AG10803 (cell line): ENCODE measurements around the gene ZBTB46.

Experiments
- DNase-seq: peaks from one replicate; pipeline ENCODE4 v3.0.0; 2010; ENCODE audit warnings: low read depth
- H3K4me3 ChIP-seq: 2 replicates; pipeline ENCODE4 v1.5.1; 2011; ENCODE audit warnings: mild to moderate bottlenecking, low read length, control low read depth
- CTCF ChIP-seq: conservative IDR thresholded peaks from 2 replicates; pipeline ENCODE4 v1.5.1; 2011; ENCODE audit warnings: mild to moderate bottlenecking, low read length, control low read depth, inconsistent platforms

ZBTB46 gene

GRCh38 chr20:63766695-63767426 is 64.2 kb downstream of the ZBTB46 start:
- no peak overlapping the region for H3K4me3 ChIP-seq
- TF ChIP-seq CTCF: no peak
- no peak for DNase-seq

DNA sequence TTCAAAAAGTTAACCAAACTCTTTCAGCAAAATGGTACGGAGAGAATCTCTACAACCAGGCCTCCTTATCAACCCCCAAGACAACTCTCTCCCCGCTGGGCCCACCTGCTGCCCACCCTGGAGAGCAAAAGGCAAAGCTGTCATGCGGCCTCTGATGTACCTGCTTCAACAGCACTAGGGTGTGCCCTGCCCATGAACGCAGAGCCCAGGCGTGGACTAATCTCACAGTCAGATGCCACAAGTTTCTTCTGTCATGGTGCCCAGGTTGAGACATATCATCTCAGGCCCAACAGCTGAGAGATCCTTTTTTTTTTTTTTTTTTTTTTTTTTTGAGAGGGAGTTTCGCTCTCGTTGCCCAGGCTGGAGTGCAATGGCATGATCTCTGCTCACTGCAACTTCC is 65.2 kb downstream of the ZBTB46 start:
- no peak for TF ChIP-seq CTCF
- no peak for DNase-seq
- no peak overlapping the region for H3K4me3 ChIP-seq

GRCh38 chr20:63765082-63765873 is 65.8 kb downstream of the ZBTB46 start:
- no peak overlapping the region for H3K4me3 ChIP-seq
- no peak for TF ChIP-seq CTCF
- DNase-seq: no peak

DNA sequence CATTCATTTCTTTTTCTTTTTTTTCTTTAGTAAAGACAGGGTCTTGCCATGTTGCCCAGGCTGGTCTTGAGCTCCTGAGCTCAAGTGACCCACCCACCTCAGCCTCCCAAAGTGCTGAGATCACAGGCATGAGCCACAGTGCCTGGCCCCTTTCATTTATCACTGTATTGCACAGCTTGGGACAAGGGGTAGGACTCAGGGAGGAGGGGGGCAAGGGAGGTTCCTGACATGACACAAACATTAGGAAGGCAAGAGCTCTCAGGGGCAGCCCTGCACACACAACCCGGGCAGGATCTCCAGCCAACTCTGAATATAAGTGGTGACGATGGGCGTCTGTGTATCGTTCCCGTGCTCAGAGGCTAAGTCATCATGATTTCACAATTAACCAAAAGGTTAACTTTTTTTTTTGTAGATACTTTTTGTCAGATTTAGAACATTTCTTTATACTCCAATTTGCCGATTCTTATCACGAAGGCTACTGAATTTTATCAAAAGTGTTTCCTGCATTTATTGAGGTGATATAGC is 71.6 kb downstream of the ZBTB46 start:
- no peak for TF ChIP-seq CTCF
- no peak for DNase-seq
- H3K4me3 ChIP-seq: no peak overlapping the region

- DNase-seq: no peak
- no peak for TF ChIP-seq CTCF
- H3K4me3 ChIP-seq: no peak overlapping the region
Measured at GRCh38 chr20:63758152-63758551, 72.9 kb downstream of the ZBTB46 start.

GRCh38 chr20:63756648-63756991 is 74.4 kb downstream of the ZBTB46 start:
- H3K4me3 ChIP-seq: no peak overlapping the region
- TF ChIP-seq CTCF: no peak
- DNase-seq: no peak
